Peyer's patch (tissue), 4 donors: ENCODE measurements around the gene BDP1.

Source experiments
- CTCF ChIP-seq, 6 experiments: fragments of 450-650 bp in 4 of 6; fragments of 200-600 bp in 2 of 6; sonication (generic) in 1 of 6; IDR thresholded peaks; one replicate each; pipeline ENCODE4 v1.5.1; 2017 to 2019; ENCODE audit warnings: antibody characterized with exemption in 6 of 6, mild to moderate bottlenecking in 3 of 6, moderate library complexity in 1 of 6
- POLR2A ChIP-seq, 2 donors: fragments of 450-650 bp; IDR thresholded peaks; one replicate each; pipeline ENCODE4 v1.5.1; 2017; ENCODE audit warnings: antibody characterized with exemption in 2 of 2, mild to moderate bottlenecking in 2 of 2, moderate library complexity in 2 of 2

GRCh38 chr5:71600783-71601182 lies 145.3 kb downstream of the BDP1 start:
- no peak for TF ChIP-seq CTCF (IDR thresholded peaks at IDR 0.05)
- no peak for TF ChIP-seq POLR2A (IDR thresholded peaks at IDR 0.05)
